UCSD-AML1 (cell line): ENCODE data around the gene OTOGL.

Source experiments
- DNase-seq: peaks from one replicate; lab custom pipeline; 2025; ENCODE audit not compliant: unreplicated experiment; lab: John Stamatoyannopoulos, UW

The OTOGL gene

DNA sequence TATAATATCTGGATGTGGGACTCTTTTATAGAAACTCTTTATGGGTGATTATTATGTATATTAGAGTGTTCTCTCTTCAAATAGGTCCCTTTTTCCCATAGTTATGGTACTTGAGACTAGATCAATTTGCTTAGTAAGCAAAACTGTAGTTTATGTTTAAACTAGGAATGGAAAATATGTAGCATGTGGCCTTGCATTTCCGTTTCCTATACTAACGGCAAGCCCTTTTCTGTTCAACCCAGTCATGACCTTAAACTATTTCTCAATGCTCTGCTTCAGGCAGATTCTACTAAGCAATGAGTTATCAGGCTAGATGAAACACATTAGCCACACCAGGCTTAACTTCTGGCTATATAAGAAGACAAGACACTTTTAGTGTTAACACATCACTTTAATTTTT is 84.6 kb downstream of the OTOGL start:
- no peak for DNase-seq

DNA sequence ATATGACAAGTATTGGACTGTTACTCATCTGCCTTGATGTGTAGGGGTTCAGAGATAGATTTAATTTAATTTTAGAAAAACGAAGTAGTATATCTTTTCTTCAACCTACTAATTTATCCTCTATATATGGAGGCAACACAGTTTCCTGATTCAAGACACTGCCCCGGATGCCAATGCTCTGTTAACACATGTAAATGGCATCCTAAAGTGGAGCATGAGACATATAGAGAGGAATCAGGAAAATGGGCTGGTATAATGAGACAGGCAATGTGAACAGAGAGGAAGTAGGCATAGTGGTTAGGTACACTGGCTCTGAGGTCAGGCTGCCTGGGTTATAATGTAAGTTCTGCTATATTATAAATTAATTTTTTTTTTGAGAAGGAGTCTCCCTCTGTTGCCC is 85.6 kb downstream of the OTOGL start:
- DNase-seq, result no peak

DNA sequence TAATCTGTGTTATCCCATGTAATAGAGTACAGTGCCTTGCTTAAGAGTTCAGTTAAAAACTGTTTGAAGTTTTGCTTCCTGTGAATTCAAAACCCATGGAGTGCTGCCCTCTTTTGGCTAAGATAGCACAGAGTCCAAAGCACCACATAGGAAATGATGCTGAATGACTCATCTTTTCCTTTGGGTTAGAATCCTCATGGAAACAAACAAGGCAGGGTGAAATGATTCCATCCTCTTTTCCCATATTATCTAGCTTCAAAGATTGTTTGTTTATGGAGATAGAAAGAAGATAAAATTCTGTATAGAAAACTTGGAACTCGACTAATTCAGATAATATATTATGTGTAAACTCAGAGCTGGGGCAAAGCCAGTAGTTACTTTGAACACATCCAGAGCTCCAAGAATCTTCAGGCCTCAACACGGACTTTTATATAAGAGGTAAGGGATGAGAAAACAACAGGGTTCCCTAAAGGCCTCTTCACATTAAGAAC is 87.4 kb downstream of the OTOGL start:
- DNase-seq, result peak; percentile 12

DNA sequence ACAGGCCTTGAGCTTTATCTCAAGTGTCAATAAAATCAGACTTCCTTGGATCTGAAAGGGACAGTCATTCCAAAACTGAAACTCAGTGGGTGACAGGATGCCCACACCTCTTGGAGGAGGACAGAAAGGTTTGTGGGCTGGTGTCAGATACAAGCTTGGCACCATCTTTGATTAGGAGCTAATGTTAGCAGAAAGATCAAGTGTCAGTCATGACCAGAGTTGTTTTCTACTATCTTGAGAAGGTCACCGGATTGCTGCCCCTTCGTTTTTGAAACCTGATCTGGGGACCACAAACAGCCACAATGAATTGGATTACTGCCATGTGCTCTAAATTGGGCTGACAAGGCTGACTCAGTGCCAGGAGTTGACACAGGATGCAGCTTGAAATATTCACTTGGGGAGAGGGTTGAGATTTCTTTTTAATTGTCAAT is 88.3 kb downstream of the OTOGL start:
- no peak for DNase-seq

DNA sequence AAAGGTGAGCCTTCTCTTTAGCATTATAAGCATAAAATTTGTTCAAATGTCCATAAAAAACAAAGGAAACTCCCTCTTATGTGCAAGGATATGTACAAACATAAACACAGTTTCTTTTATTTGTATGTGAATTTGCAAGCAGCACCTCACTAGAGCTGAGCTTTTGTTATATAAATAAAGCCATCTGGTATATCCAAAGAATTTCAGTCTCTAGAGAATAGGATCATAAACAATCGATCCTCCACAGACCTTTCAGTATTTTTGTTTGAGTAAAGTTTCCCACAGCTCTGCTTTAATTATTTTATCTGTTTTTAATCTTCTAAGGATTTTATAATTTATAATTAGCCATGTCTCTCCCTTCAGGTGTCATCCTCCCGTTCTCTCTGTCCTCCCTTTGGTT is 89.2 kb downstream of the OTOGL start:
- no peak for DNase-seq

DNA sequence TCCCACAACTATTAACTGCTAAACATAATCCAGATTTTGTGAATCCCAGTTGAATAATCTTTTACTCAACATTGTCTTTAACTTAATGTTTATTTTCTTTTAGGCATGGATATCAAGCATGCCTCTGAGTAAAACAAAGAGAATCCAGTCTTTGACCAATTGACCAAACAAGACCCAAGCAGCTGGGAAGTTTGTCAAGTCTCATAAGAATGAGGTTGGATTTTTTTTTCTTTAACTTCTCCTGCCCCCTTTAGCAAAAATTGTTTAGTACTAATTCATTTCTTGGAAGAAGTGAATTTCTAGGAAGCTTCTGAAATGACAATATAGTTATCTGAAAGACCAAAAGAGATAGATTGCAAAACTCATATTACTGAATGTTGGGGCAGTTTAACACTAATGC is 89.9 kb downstream of the OTOGL start:
- no peak for DNase-seq

DNA sequence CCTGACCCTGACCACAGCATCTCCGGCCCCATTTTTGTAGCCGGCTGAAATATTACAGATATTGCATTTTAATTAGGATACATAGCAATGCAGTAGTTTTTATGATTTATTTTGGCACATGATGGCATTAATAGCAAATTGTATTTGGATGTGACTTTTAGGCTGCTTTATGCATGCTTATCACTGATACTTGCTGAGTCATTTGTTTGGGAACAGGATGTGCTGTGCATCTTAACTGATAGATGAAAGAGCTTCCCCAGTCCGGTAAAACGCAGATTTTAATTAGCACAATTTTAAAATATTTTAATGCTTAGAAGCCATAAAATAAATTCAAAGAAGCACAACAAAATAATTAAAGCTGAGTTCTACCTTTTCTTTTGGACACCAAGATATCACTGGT is 90.7 kb downstream of the OTOGL start:
- no peak for DNase-seq

DNA sequence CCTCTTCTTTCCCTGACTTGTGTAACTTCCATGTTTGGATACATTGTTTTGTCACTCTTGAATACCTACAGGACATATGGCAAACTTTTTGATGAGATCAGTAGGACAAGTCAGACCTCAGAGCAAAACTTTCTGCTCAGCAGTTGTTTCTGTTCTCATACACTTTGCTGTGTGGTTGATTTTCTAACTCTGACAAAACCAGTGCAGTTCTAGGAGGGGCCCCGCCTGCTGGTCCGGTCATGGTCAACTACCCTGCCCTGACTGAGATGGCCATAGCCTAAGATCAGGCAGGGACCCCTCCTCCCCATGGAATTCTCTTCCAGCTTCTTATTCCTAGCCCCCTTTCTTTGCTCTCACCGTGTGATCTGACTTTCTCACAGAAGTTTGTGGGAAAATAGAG is 92.8 kb downstream of the OTOGL start:
- DNase-seq, result no peak

DNA sequence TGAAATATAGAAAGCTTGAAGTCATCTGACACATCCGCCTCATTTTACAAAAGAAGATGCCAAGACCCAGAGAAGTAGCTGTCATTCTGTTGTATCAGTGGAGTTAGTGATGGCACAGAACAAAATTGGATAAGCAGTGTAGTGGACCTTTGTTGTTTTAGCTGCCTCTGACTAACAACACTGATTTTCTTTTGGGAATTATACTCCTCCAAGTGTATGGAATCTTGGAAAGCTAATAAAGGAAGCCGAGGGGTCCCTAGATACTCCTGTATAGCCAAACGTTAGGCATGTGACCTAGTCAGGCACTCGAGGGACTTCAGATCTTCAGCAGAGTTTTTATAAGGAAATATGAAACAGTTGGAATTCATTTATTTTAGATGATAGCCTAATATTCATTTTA is 94.5 kb downstream of the OTOGL start:
- no peak for DNase-seq

DNA sequence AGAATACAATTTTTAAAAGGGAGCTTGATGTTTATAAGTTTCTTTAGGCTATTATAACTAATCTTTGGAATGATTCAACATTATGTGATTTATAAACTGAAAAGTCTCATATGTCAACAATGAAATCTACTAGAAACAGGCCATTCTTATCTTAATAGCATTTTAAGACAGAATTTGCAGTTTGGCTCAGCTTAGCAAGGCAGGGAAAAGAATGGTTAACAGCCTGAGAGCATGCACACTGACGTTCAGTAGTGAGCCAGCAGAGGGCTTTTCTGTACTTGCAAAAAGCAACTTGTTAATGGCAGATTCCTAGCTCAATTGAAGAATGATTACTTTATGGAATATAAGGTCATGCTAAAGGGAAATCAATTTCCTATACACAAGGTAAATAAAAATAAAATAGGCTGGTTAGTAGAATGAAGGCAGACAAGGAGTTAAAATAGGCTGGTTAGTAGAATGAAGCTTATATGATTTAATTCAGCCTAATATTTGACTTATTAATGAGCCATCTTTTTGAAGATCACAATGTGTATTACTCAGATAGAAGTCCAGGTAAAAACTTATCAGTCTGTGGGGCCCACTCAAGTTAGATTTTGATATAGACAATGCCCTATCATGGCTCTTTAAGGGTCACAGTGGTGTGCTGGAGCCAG is 95.9 kb downstream of the OTOGL start:
- DNase-seq, result peak; percentile 23

DNA sequence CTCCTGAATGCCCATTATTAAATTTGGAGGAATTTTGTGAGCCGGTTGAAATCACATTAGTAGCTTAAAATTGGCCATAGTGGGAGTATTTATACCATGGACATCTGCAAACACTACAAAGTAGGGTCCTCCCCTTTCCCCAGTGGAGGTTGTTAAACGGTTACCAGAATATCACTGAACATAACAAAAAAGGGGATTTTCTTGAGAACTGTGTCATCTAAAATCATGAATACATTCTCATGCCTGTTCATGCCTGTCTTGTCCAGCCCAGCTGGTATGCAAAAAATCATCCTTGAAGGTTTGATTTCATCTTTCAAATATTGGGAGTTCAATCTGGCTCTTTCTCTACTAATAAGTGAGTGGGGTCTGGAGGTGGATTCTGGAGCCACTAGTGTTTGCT is 96.4 kb downstream of the OTOGL start:
- DNase-seq, result no peak

DNA sequence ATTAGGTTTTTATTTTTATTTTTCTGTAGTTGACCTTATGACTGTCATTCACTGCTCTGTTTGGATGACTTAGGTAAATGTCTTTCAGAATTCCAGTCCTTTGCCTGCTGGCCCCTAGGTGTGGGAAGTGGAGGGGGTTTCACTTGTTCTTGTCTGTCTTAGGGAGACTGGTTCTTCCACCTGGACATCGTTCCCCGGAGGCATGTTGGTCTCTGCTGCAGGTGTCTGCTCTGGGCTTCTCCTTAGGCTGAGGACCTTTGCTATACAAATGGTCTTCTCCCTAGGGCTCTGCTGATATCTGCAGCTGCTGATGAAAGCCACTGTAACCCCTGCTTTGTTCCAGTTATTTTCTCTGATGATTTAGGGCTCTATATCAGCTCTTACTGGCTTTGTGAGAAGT is 97.1 kb downstream of the OTOGL start:
- no peak for DNase-seq

DNA sequence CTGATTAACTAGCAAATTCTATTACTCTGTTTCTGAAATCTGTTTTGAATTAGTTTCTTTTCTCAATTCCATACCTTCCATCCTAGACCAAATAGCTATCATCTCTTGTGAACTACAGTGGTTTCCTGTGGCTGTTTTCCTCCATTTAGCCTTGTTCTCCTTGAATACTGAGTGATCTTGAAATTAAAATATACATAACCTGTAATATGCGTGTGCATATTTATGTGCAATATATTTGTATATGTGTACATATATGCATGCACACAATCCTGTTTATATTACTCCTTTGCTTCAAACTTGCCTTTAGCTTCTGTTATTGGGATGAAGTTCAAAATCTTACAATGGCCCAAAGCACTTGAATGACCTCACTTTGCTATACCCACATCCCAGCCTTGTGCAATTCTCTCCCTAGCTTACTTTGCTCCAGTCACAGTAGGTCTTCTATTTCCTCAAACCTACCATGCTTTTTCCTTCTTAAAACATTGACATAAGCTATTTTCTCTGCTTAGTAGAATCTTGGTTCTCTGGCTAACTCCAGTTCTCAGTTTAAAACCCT is 99.5 kb downstream of the OTOGL start:
- DNase-seq, result no peak

DNA sequence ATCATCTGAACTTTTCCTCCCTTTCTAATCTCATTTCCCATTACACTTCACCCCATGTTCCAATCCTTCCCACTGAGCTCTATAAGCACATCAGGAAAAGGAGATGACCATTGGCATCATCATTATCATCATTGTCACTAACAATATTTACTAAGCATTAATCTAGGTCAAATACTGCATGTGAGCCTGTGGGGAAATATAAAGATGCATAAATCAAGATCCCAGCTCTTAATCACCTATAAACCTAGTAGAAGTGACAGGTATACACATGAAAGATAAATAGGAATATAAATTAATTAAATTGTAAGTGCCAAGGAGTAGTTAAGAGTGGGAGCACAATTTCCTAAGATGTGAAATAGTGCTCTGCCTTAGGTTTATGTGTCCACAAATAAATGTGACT is 100.6 kb downstream of the OTOGL start:
- DNase-seq, result no peak

DNA sequence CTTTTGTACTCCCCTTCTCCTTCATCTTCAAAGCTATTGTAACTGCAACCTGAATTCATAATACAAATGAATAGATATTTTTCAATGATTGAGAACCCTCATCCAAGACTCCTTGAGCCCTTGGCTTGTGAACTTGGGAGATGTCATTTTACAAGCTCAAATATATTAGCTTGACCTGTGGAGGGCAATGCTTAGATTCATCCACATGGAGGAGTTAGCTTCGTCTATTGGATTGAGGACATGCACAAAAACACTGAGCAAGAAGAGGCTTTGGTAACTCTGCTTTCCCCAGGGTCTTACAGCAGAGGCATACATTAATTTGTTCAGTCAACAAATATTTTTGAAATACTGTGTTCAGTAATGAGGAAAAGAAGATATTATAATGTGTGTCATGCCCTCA is 101.1 kb downstream of the OTOGL start:
- no peak for DNase-seq

DNA sequence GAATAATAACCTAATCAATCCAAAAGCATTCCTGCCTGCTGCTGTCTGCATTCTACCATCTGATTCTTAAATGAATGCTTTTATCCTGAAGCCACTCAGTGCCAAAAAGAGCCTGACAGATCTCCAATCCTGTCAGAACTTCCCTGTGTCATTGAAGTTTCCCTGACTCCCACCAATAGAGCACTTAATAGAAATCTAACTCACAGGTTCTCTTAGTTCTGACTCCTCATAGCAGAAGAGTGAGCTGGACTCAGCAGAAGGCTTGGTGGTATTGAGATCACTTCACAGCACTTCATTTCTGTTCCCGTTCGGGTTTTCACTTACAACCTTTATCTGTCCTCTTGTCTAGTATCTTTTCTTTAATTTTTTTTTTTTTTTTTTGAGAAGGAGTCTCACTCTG is 102.6 kb downstream of the OTOGL start:
- DNase-seq, result no peak

DNA sequence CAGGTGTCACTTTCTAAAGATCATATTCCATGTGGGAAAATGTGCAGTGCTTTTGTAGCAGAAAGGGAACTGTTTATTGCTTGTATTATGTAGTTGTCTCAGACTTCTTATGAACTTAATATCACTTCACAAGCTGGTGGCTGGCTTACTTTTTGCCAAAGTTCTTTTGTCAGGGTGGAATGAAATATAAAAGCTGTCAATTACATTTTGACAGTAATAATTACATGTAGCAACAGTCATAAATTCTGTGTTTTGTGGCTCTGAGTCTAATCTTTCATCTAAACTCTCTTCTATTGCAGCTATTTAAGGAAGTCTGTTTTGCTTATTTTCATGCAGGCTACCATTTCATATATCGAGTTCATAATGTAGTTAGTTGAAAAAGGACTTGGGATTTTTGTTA is 106.6 kb downstream of the OTOGL start:
- no peak for DNase-seq

DNA sequence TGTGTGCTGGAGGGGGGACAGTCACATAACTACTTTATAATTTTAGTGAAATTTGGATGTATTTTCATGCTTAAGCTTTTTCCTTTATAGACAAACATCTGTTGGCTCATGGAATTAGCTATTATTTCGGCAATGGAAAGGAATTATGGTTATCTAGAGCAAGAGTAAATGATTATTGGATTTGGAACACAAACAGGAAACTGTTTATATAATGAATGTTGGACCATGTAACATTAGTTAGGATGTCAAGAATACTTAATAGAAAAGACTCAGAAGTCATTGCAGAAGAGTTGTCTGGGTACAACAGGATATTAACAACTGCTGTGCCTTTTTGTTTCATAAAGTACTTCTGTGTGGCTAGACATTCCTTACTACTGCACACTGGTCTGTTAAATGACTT is 108.7 kb downstream of the OTOGL start:
- no peak for DNase-seq

DNA sequence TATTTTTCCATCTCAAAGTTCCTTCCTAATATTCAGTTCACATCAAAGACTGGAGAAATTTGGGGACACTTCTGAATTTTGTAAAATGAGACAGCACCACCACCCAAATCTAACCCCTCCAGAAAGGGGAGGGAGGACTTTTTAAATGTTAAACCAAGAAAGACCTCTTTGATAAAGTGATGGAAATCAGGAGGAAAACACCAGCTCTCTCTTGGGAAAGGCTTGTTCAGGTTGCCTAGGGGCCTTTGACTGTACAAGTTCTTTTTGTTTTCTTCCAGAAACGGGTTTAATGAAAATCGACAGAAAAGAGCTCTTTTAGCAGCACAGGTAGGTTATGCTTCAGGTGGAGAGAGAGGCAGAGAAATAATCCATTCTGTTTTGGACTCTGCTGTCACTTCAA is 112.3 kb downstream of the OTOGL start:
- no peak for DNase-seq

DNA sequence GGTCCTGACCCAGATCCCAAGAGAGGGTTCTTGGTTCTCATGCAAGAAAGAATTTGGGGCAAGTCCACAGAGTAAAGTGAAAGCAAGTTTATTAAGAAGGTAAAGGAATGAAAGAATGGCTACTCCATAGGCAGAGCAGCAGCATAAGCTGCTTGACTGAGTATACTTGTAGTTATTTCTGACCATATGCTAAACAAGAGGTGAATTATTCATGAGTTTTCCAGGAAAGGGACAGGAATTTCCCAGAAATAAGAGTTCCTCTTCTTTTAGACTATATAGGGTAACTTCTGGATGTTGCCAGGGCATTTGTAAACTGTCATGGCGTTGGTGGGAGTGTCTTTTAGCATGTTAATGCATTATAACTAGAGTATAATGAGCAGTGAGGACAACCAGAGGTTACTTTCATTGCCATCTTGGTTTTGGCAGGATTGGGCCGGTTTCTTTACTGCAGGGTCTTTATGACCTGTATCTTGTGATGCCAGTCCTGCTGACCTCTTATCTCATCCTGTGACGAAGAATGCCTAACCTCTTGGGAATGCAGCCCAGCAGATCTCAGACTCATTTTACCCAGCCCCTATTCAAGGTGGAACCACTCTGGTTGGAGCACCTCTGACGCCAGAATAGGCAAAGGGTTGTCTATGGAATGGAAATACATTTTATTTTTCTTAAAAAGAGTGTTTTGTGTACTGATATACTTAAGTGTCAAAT is 113.8 kb downstream of the OTOGL start:
- peak; percentile 8 for DNase-seq

DNA sequence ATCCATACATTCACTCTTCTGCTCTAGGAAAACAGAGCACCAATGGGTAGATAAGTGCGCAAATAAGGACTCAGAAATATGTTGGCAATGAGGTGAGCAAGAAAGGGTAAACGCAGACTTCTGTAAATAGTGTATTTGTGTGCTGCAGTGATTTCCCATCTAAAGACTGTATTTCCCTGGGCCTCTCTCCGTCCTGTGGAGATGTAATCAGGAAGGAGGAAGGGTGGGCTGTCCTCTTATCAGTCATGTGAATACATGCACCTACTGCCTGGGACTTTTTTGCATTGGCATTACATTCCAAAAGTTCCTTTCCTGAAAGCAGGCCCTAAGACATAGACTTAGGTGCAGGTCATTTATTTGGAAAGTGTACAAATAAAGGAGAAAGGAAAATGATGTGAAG is 114.5 kb downstream of the OTOGL start:
- DNase-seq, result no peak

DNA sequence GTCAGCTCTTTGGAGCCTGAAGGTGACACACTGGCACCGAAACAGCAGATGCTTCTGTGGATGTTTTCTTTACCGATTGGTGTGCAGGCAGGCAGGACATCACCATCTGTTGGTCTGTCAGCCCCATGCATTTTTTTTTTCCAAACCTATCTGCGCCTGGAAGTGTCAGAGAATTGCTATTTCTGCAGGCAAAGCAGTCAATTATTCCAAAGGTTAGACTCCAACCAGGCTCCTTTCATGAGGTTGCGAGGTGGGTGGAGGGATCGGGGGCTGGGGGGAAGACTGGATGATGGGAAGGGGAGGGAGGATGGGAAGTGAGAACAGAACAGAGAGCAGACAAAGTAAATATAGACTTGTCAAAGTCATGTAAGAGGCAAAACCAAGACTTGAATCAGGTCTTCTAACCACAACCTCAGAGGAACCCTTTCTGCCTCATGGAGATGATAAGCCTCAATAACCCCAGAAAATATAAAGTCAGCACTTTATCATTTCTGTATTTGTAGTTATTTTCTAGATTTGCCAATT is 117.7 kb downstream of the OTOGL start:
- peak; percentile 44 for DNase-seq
